ENCODE data around the gene UBR7. TPM values are rescaled to one million over a fixed set of nuclear protein-coding genes. Genes with fewer than 3 reads are reported as not detected.

UBR7 gene
- total and polyA plus RNA-seq, 4 donors: 11.3 to 26.0 (median 14.3) TPM

GRCh38 chr14:93234798-93235197, 27.7 kb downstream of the UBR7 start:
- no peaks in the 10 kb centered on the region for H3K27me3 ChIP-seq (ENCODE audit: control insufficient read depth in 3 of 3, insufficient read depth in 3 of 3, low read length in 2 of 3)
- DNase-seq (no peak), ATAC-seq (ENCODE audit: insufficient read depth, low FRiP score) (no peak)
- no peaks in the 10 kb centered on the region for H3K36me3 ChIP-seq (ENCODE audit: control insufficient read depth in 4 of 4, insufficient read depth in 4 of 4, low read length in 4 of 4)
- peaks cover 0 to 4% (median 0%) of the 10 kb centered on the region in 4 donors for H3K9me3 ChIP-seq (ENCODE audit: control insufficient read depth in 4 of 4, insufficient read depth in 3 of 4, low read length in 3 of 4)
- 55 to 68% methylated on average over 10 of the region's 10 CpGs for WGBS, 2 donors
- no peak overlapping the region for H3K27ac ChIP-seq (ENCODE audit: low read depth in 1 of 2, low read length in 1 of 2)
- H3K4me3 ChIP-seq: no peak overlapping the region
- H3K9ac ChIP-seq (ENCODE audit: insufficient read depth in 1 of 2, low read length in 2 of 2): no peak overlapping the region
- peaks cover 0 to 4% (median 0%) of the 10 kb centered on the region in 5 donors for H3K4me1 ChIP-seq (ENCODE audit: control insufficient read depth in 5 of 5, insufficient read depth in 5 of 5, low read length in 5 of 5)
- TF ChIP-seq CTCF (IDR thresholded peaks at IDR 0.05; ENCODE audit: control extremely low read depth, extremely low read depth): no peak

GRCh38 chr14:93239869-93240677, 33.0 kb downstream of the UBR7 start:
- no peak for DNase-seq
- Histone ChIP-seq H3K4me1 (ENCODE audit: control insufficient read depth in 5 of 5, insufficient read depth in 5 of 5, low read length in 5 of 5) (peaks cover 0 to 1% (median 0%) of the 10 kb centered on the region in 5 donors), H3K9me3 (ENCODE audit: control insufficient read depth in 4 of 4, insufficient read depth in 3 of 4, low read length in 3 of 4) (no peaks in the 10 kb centered on the region), H3K36me3 (ENCODE audit: control insufficient read depth in 4 of 4, insufficient read depth in 4 of 4, low read length in 4 of 4) (peaks cover 15 to 22% (median 21%) of the 10 kb centered on the region in 4 donors), H3K27ac (ENCODE audit: low read depth in 1 of 2, low read length in 1 of 2) (no peak overlapping the region), H3K4me3 (no peak overlapping the region), H3K27me3 (ENCODE audit: control insufficient read depth in 3 of 3, insufficient read depth in 3 of 3, low read length in 2 of 3) (no peaks in the 10 kb centered on the region), H3K9ac (ENCODE audit: insufficient read depth in 1 of 2, low read length in 2 of 2) (no peak overlapping the region)
- TF ChIP-seq CTCF (IDR thresholded peaks at IDR 0.05; ENCODE audit: control extremely low read depth, extremely low read depth): no peak
- no peak for ATAC-seq (ENCODE audit: insufficient read depth, low FRiP score)
- 93 to 95% methylated on average over 25 of the region's 25 CpGs for WGBS, 2 donors

GRCh38 chr14:93240678-93241000, 33.6 kb downstream of the UBR7 start:
- Histone ChIP-seq H3K9ac (ENCODE audit: insufficient read depth in 1 of 2, low read length in 2 of 2) (no peak overlapping the region), H3K9me3 (ENCODE audit: control insufficient read depth in 4 of 4, insufficient read depth in 3 of 4, low read length in 3 of 4) (no peaks in the 10 kb centered on the region), H3K27me3 (ENCODE audit: control insufficient read depth in 3 of 3, insufficient read depth in 3 of 3, low read length in 2 of 3) (no peaks in the 10 kb centered on the region), H3K4me1 (ENCODE audit: control insufficient read depth in 5 of 5, insufficient read depth in 5 of 5, low read length in 5 of 5) (peaks cover 0 to 1% (median 0%) of the 10 kb centered on the region in 5 donors), H3K27ac (ENCODE audit: low read depth in 1 of 2, low read length in 1 of 2) (no peak overlapping the region), H3K36me3 (ENCODE audit: control insufficient read depth in 4 of 4, insufficient read depth in 4 of 4, low read length in 4 of 4) (peaks cover 20 to 28% (median 25%) of the 10 kb centered on the region in 4 donors), H3K4me3 (no peak overlapping the region)
- no peak for TF ChIP-seq CTCF (IDR thresholded peaks at IDR 0.05; ENCODE audit: control extremely low read depth, extremely low read depth)
- 81 to 87% methylated on average over 3 of the region's 3 CpGs for WGBS, 2 donors
- no peak for DNase-seq
- ATAC-seq (ENCODE audit: insufficient read depth, low FRiP score): no peak
